ENCODE data around the gene HPS5.
"Not testable (repeated sequence)": the region's sequence is repeated elsewhere in the genome, so short reads cannot be mapped to it uniquely, and the experiment has no call there.

HPS5 gene

GRCh38 chr11:18269252-18269651, 52.7 kb downstream of the HPS5 start:
- not testable (repeated sequence) for DNase-seq (ENCODE audit: low read depth)

GRCh38 chr11:18267335-18268133, 54.4 kb downstream of the HPS5 start:
- DNase-seq (ENCODE audit: low read depth), result not testable (repeated sequence)

GRCh38 chr11:18265949-18266348, 56.0 kb downstream of the HPS5 start, which contains the start of gene SAA1:
Gene SAA1 (plus strand): TSS chr11:18266264. CDS start chr11:18266888, 624 bp downstream.
- no peak for DNase-seq (ENCODE audit: low read depth)

GRCh38 chr11:18264677-18265555, 57.0 kb downstream of the HPS5 start:
- no peak for DNase-seq (ENCODE audit: low read depth)

GRCh38 chr11:18264035-18264434, 57.9 kb downstream of the HPS5 start:
- no peak for DNase-seq (ENCODE audit: low read depth)

- not testable (repeated sequence) for DNase-seq (ENCODE audit: low read depth)
Observed at GRCh38 chr11:18262681-18263350, 59.1 kb downstream of the HPS5 start.

GRCh38 chr11:18261721-18262120, 60.2 kb downstream of the HPS5 start:
- no peak for DNase-seq (ENCODE audit: low read depth)

GRCh38 chr11:18259259-18259658, 62.7 kb downstream of the HPS5 start:
- no peak for DNase-seq (ENCODE audit: low read depth)

- no peak for DNase-seq (ENCODE audit: low read depth)
Observed at GRCh38 chr11:18254781-18255361, 67.1 kb downstream of the HPS5 start.

- no peak for DNase-seq (ENCODE audit: low read depth)
Observed at GRCh38 chr11:18253778-18254338, 68.1 kb downstream of the HPS5 start.

GRCh38 chr11:18253233-18253632, 68.7 kb downstream of the HPS5 start:
- DNase-seq (ENCODE audit: low read depth), result no peak

- DNase-seq (ENCODE audit: low read depth), result no peak
Observed at GRCh38 chr11:18248561-18248960, 73.4 kb downstream of the HPS5 start, which contains the start of gene SAA2. Gene SAA2 (minus strand): TSS chr11:18248668. CDS start chr11:18248011, 657 bp downstream.

- DNase-seq (ENCODE audit: low read depth), result not testable (repeated sequence)
Observed at GRCh38 chr11:18247191-18247581, 74.8 kb downstream of the HPS5 start.

- DNase-seq (ENCODE audit: low read depth), result not testable (repeated sequence)
Observed at GRCh38 chr11:18246379-18247190, 75.4 kb downstream of the HPS5 start.

- DNase-seq (ENCODE audit: low read depth), result no peak
Observed at GRCh38 chr11:18245396-18245795, 76.5 kb downstream of the HPS5 start.

- peak; percentile 11 for DNase-seq (ENCODE audit: low read depth)
Observed at GRCh38 chr11:18243783-18244362, 78.1 kb downstream of the HPS5 start.

GRCh38 chr11:18239655-18240054, 82.3 kb downstream of the HPS5 start:
- no peak for DNase-seq (ENCODE audit: low read depth)

- DNase-seq (ENCODE audit: low read depth), result no peak
Observed at GRCh38 chr11:18236664-18237356, 85.1 kb downstream of the HPS5 start, which contains the start of gene SAA4. Gene SAA4 (minus strand): TSS chr11:18236802. CDS start chr11:18235926, 876 bp downstream.
